ENCODE results near the gene LMNA. TPM values are rescaled to one million over a fixed set of nuclear protein-coding genes. Genes with fewer than 3 reads are reported as not detected.
"Not testable (repeated sequence)": the region's sequence is repeated elsewhere in the genome, so short reads cannot be mapped to it uniquely, and the experiment has no call there.

LMNA gene
- polyA plus RNA-seq (2013, experiment 1 of 2; ENCODE audit: insufficient read length): 515 TPM
- polyA plus RNA-seq (2013, experiment 2 of 2; ENCODE audit: insufficient read length): 557 TPM

- peak; percentile 97 for DNase-seq
Measured at GRCh38 chr1:156114101-156114918, at the start of gene LMNA. TSS of gene LMNA (plus strand) at chr1:156114711. CDS start at chr1:156114919, 208 bp downstream.

DNA sequence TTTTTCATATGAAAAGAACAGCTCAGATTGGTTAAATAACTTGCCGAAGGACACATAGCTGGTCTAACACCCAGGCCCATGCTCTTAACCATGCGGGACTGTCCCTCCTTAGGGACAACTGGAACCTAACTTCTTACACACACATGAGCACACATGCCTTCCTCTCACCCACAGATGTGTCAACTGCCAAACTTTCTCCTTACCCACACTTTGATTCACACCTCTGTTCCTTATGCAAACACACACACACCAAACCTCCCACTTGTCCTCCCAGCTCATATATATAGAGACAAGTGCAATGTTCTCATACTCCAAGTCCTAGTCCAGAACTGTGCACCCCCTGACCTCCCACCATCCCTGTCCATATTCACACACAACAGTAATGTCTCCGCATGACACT lies 49.3 kb upstream of the LMNA start:
- no peak for DNase-seq

- DNase-seq: no peak
Measured at GRCh38 chr1:156065871-156066270, 48.6 kb upstream of the LMNA start.

GRCh38 chr1:156067262-156067661 lies 47.2 kb upstream of the LMNA start:
- no peak for DNase-seq

GRCh38 chr1:156069490-156070455 lies 44.7 kb upstream of the LMNA start:
- no peak for DNase-seq

DNA sequence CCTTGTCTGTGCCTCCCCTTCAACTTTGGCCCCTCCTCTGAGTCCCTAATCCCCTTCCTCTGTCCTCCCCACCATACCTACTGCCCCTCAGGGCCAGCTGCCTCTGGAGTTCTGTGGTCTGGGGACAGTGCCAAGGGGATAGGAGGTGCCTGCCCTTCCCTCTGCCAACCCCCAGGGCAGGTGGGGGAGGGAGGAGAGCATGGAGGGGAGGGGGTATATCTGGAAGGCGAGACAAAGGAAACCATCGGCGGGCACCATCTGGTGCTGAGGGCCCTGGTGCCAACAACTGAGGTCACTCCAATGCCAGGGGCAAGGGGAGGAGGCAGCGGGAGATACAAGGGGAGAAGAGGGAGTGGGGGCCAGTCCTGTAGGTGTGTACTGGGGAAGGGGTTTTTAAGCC lies 44.0 kb upstream of the LMNA start:
- no peak for DNase-seq

- not testable (repeated sequence) for DNase-seq
Measured at GRCh38 chr1:156071332-156071816, 43.1 kb upstream of the LMNA start.

DNA sequence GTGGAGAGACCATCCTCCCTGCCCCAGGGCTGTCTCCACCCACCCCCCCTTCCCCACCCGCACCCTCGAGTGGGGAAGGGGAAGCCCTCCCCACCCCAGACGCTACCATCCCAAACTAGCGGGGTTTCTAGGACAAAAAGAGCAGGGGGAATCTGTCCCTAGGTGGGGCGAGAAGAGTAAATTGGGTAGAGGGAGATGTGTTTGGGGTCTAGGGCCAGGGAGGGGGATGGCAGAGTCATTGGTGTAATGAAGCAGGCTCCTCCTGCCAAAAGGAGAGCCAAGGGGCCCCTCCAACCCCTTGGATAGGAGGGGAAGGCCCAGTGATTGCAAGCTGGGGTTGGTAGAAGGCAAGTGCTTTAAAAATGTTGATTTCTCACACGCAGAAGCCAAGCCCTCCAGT lies 42.3 kb upstream of the LMNA start:
- no peak for DNase-seq

DNA sequence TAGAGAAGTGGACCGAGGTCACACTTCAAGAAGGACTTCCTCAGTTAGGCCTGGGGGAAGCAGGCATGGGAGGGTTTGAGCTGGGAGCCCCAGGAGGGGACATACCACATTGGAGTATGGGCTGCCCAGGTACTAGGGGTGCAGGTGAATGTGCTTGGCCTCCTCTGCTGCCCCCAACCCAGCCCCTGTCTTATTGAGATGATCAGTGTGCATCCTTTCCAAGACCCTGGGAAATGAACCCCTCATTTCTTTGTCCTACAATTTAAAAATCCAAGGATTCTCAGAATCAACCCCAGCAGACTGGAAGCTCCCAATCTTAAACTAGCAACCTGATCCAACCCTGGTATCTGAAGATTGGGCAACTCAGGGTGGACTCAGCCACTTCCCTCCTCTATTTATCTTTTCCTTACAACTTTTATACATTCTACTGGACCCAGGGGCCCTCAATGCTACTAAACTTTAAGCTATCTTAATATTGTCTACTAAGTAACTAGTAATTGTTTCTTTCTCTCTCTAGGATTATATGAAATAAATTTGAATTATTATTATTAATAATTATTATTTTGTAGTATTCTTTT lies 41.3 kb upstream of the LMNA start:
- DNase-seq: no peak

GRCh38 chr1:156073740-156074139 lies 40.8 kb upstream of the LMNA start:
- DNase-seq: no peak

- no peak for DNase-seq
Measured at GRCh38 chr1:156074661-156075060, 39.9 kb upstream of the LMNA start.

DNA sequence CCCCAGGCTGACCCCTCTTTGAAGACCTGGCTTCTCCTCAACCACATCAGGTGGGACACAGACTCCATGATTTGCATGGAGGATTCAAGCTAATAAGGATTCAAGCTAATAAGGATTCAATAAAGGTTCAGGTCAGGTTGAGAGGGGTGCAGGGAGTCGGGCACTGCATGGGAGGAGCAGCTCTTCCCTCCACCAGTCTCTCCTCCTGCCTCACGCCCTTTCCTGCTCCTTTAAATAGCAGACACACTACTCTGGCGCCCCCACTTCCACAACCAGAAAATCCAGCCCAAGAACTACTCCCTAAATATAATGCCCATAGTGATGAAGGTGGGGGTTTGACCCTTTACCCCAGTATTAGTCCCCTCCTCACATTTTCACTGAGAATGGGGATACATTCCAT lies 39.3 kb upstream of the LMNA start:
- no peak for DNase-seq

DNA sequence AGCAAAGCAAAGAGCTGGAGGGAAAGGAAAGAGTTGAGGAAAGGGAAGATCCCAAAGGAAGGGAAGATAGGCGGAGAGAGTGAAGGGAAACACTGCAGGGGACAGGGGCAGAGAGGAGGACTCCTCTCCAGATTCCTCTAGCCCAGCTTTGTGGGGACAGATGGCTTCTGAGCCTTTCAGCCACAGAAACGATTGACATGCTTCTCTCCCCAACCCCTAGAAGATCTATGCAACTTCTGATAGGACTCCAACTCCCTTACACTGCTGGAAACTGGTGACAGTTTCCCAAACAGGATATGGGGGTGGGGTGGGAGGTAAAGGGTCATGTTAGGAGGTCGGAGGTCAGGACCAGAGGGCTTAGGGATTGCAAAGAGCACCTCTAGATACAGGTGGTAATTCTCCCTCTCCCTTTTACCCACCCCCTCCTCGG lies 38.7 kb upstream of the LMNA start:
- no peak for DNase-seq

- no peak for DNase-seq
Measured at GRCh38 chr1:156076609-156077429, 37.7 kb upstream of the LMNA start.

- no peak for DNase-seq
Measured at GRCh38 chr1:156077430-156077760, 37.1 kb upstream of the LMNA start.

DNA sequence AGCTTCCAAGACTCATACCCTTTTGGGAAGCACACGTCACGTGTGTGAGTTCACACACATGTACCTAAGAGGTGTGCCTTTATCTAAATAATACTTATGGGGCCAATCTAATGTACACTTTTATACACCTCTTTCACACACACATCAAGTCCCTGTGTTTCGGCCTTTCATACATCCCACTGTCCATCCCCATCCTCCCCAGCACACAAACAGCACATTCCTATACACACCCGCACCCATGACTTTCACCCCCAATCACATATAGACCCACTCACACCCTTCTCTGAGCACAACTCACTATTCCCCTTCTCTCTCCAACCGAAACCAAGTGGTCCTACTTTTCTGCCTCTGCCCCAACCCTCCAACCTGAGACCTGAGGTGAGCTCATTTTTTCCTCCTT lies 35.8 kb upstream of the LMNA start:
- no peak for DNase-seq

DNA sequence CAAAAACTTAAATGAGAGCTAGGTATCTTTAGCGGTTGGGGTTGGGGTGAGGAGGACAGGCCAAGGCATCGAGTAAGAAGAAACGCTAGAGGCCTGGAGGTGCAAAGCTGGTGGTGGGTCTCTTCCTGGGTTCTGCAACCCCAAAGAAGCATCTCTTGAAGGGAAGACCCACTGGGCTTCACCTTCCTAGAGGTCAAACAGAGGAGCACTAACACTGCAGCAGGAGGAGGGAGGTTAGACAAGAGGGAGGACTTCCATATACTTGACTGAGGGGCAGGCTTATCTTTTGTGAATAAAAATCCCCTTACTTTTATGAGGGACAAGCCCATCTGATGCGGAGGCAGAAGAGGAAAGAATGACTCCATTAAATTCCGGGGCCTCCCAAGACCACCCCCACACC lies 34.7 kb upstream of the LMNA start:
- no peak for DNase-seq

GRCh38 chr1:156080241-156080862 lies 34.2 kb upstream of the LMNA start:
- no peak for DNase-seq

DNA sequence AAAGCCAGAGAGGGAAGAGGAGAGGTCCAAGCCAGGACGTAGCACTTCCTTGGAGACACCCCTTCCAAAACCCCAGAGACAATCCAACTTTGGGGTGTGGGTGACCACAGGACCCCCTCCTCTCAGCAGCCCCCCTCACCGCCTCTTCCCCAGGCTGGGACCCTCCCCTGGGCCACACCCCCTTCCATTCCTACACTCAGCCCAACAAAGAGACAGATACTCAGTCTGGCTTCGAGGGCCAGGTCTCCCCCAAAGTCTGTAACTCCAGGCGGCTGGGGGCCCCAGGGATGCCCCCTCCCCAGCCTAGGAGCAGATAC lies 33.7 kb upstream of the LMNA start:
- no peak for DNase-seq

DNA sequence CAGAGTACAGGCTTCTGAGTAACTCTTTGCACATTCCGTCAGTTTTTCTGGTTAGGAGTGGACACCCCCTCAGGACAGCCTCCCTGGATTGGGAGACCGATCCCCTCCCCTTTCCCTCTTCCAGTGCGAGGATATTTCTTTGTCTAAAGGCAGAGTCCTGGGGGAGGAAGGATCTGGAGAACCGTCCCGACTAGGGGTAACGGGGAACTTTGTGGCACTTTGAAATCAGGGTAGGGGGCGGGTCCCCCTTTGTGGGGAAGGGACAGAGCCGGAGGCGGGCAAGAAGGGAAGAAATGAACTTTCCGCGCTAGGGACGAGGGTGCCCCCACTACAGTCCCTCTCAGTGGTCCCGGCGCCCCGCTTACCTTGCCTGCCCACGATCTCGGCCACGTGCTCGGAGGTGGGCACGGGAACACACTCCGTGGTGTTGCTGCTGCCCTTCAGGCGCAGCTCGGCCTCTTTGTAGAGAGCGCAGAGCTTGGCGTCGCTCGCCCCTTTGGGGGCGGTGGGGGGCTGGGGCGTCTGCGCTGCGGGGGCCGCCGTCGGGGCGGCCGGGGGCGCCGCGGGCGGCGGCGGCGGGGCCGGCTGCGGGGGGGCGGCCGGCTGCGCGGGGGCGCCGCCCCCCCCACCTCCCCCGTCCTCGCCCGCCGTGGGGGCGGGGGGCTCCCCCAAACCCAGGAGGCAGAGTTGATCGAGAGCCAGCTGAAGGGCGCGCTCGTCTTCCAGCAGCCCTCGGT lies 33.2 kb upstream of the LMNA start:
- no peak for DNase-seq

DNA sequence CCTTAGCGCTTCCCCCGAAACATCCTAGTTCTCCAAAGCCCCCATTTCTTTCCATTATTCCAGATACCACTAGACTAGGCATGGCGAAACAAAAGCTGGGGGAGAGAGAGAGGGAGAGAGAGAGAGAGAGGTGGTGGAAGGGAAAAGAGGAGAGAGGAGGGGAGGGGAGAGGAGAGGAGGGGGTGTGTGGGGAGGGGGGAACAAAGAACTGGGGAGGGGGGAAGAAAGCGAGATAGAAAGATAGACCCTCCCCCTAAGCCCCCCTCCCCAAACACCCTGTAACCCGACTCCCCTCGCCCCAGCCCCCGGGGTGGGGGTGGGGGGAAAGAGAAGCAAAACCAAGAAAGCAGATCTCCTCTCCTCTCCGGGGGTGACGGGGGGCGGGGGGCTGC lies 32.6 kb upstream of the LMNA start:
- no peak for DNase-seq
